ENCODE results near the gene TXK. TPM values are rescaled to one million over a fixed set of nuclear protein-coding genes. Genes with fewer than 3 reads are reported as not detected.

The TXK gene
- total and polyA plus RNA-seq, 2 of the 13 experiments (the other 11 are each of a cell fraction or from before 2014, with no cell fraction given), result not detected

DNA sequence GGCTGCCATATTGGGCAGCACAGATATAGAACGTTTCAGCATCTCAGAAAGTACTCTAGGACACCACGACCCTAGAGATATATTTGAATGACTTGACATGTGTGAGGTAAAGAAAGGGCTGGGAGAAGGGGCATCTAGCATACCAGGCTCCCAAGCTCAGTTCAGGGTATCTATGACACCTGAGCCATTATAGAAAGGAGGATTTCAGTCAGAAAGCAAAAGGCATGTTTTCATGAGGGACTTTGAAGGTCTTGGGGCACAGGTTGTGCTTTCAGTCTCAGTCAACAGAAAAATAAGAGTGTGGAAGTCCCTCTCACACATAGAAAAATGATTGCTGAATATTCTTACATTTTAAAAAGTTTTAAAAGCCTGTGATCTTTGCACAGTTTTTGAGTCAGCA lies 65.9 kb downstream of the TXK start (continued):
- TF ChIP-seq, protein P1, sequence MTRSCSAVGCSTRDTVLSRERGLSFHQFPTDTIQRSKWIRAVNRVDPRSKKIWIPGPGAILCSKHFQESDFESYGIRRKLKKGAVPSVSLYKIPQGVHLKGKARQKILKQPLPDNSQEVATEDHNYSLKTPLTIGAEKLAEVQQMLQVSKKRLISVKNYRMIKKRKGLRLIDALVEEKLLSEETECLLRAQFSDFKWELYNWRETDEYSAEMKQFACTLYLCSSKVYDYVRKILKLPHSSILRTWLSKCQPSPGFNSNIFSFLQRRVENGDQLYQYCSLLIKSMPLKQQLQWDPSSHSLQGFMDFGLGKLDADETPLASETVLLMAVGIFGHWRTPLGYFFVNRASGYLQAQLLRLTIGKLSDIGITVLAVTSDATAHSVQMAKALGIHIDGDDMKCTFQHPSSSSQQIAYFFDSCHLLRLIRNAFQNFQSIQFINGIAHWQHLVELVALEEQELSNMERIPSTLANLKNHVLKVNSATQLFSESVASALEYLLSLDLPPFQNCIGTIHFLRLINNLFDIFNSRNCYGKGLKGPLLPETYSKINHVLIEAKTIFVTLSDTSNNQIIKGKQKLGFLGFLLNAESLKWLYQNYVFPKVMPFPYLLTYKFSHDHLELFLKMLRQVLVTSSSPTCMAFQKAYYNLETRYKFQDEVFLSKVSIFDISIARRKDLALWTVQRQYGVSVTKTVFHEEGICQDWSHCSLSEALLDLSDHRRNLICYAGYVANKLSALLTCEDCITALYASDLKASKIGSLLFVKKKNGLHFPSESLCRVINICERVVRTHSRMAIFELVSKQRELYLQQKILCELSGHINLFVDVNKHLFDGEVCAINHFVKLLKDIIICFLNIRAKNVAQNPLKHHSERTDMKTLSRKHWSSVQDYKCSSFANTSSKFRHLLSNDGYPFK (CRISPR knock-in tag; IDR thresholded peaks at IDR 0.05; ENCODE audit: borderline replicate concordance), result no peak
- TF ChIP-seq MAF1 (CRISPR knock-in tag; IDR thresholded peaks at IDR 0.05; ENCODE audit: borderline replicate concordance), result no peak
- no peak for TF ChIP-seq ZBTB38 (CRISPR knock-in tag; IDR thresholded peaks at IDR 0.05)
- TF ChIP-seq, protein P2, sequence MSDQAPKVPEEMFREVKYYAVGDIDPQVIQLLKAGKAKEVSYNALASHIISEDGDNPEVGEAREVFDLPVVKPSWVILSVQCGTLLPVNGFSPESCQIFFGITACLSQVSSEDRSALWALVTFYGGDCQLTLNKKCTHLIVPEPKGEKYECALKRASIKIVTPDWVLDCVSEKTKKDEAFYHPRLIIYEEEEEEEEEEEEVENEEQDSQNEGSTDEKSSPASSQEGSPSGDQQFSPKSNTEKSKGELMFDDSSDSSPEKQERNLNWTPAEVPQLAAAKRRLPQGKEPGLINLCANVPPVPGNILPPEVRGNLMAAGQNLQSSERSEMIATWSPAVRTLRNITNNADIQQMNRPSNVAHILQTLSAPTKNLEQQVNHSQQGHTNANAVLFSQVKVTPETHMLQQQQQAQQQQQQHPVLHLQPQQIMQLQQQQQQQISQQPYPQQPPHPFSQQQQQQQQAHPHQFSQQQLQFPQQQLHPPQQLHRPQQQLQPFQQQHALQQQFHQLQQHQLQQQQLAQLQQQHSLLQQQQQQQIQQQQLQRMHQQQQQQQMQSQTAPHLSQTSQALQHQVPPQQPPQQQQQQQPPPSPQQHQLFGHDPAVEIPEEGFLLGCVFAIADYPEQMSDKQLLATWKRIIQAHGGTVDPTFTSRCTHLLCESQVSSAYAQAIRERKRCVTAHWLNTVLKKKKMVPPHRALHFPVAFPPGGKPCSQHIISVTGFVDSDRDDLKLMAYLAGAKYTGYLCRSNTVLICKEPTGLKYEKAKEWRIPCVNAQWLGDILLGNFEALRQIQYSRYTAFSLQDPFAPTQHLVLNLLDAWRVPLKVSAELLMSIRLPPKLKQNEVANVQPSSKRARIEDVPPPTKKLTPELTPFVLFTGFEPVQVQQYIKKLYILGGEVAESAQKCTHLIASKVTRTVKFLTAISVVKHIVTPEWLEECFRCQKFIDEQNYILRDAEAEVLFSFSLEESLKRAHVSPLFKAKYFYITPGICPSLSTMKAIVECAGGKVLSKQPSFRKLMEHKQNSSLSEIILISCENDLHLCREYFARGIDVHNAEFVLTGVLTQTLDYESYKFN (CRISPR knock-in tag; conservative IDR thresholded peaks at IDR 0.05), result no peak
- TF ChIP-seq TCF7 (IDR thresholded peaks at IDR 0.05; ENCODE audit: low read depth), result no peak
- no peak for TF ChIP-seq ZNF253 (CRISPR knock-in tag; IDR thresholded peaks at IDR 0.05; ENCODE audit: borderline replicate concordance)
- no peak for TF ChIP-seq NR3C1 (CRISPR knock-in tag; IDR thresholded peaks at IDR 0.05)

DNA sequence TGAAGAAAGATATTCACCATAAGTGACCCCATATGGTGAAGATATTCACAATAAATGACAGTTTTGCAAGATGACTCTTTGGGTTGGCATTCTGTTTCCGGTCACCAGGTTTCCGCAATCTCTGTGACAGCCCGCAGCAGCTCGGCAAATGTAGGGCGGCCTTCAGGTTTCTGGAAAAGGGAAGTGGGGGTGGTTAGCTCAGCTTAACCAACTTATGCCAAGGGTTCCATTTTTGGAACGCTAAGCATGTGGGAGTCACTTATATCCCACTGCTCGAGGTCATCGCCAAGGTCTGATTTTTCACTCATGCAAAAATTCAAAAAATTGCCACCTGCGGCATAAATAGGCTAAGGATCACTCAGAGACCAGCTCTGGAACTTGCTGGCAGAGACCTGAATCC lies 66.5 kb downstream of the TXK start:
- Histone ChIP-seq H2AFZ (ENCODE audit: low read length) (no peak overlapping the region), H3K4me2 (ENCODE audit: low read depth, low read length) (no peak overlapping the region), H3K9ac (ENCODE audit: insufficient read depth, low read depth, low read length) (no peak overlapping the region), H3K9me3 (ENCODE audit: low read length) (no peaks in the 10 kb centered on the region), H3K27ac (ENCODE audit: extremely low read length, insufficient read depth, low read length) (no peak overlapping the region), H3K36me3 (replicated peaks in 1 of 2; ENCODE audit: control insufficient read depth in 1 of 2, insufficient read depth in 2 of 2, low read length in 2 of 2) (no peaks in the 10 kb centered on the region), H3K27me3 (ENCODE audit: control insufficient read depth in 1 of 2, insufficient read depth in 2 of 2, low read length in 2 of 2) (no peaks in the 10 kb centered on the region), H3K4me1 (ENCODE audit: insufficient read depth, low read length) (no peaks in the 10 kb centered on the region), H4K20me1 (ENCODE audit: insufficient read depth, low read length) (no peaks in the 10 kb centered on the region), H3K79me2 (ENCODE audit: insufficient read depth, low read length) (no peaks in the 10 kb centered on the region), H3K4me3 (replicated peaks in 1 of 3; ENCODE audit: insufficient read depth in 1 of 3, low read depth in 2 of 3, low read length in 3 of 3) (no peak overlapping the region)
- POLR2A ChIA-PET, result no interaction called here
- ATAC-seq (no peak), DNase-seq (ENCODE audit: low spot score) (no peak), FAIRE-seq (no peak)
- WGBS (ENCODE audit: low lambda C conversion rate), result 67% methylated on average over 8 of the region's 9 CpGs
- CTCF ChIA-PET (ENCODE audit: low intra/inter-chr PET ratio, low total read pairs), result no interaction called here
- in situ Hi-C loops (cut with HindIII; ENCODE audit: extremely low pct_ligation_motif_present, low pct_unique_long_range_greater_than_20kb) (no loop called here), intact Hi-C loops (cut with micrococcal nuclease; ENCODE audit: unreplicated experiment) (no loop called here)
- no TSS peak for BruUV-seq (replicated peaks)
- TF ChIP-seq RELA (CRISPR knock-in tag; IDR thresholded peaks at IDR 0.05) (no peak), EZH2 (conservative IDR thresholded peaks at IDR 0.05; ENCODE audit: low read depth, low read length) (no peak), U2AF1 (optimal IDR thresholded peaks at IDR 0.05; ENCODE audit: low read depth, low read length) (no peak), NFE2L2 (IDR thresholded peaks at IDR 0.05; ENCODE audit: low read length) (no peak), ZNF878 (CRISPR knock-in tag; IDR thresholded peaks at IDR 0.05) (no peak), ZNF879 (CRISPR knock-in tag; IDR thresholded peaks at IDR 0.05) (no peak)
- TF ChIP-seq, protein P3, sequence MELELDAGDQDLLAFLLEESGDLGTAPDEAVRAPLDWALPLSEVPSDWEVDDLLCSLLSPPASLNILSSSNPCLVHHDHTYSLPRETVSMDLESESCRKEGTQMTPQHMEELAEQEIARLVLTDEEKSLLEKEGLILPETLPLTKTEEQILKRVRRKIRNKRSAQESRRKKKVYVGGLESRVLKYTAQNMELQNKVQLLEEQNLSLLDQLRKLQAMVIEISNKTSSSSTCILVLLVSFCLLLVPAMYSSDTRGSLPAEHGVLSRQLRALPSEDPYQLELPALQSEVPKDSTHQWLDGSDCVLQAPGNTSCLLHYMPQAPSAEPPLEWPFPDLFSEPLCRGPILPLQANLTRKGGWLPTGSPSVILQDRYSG (CRISPR knock-in tag; IDR thresholded peaks at IDR 0.05), result no peak
- TF ChIP-seq, protein P4, sequence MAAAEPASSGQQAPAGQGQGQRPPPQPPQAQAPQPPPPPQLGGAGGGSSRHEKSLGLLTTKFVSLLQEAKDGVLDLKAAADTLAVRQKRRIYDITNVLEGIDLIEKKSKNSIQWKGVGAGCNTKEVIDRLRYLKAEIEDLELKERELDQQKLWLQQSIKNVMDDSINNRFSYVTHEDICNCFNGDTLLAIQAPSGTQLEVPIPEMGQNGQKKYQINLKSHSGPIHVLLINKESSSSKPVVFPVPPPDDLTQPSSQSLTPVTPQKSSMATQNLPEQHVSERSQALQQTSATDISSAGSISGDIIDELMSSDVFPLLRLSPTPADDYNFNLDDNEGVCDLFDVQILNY (CRISPR knock-in tag; conservative IDR thresholded peaks at IDR 0.05), result no peak

All from HepG2 (cell line).